NOMO-1 treated with DMSO at 0.1 percent for 48 hours (cell line): ENCODE data around the gene TTLL10.

ENCODE experiments used
- DNase-seq: peaks from one replicate; lab custom pipeline; 2025; ENCODE audit not compliant: unreplicated experiment; lab: John Stamatoyannopoulos, UW

TTLL10 gene

GRCh38 chr1:1218524-1219200 lies 45.0 kb downstream of the TTLL10 start:
- DNase-seq = no peak

DNA sequence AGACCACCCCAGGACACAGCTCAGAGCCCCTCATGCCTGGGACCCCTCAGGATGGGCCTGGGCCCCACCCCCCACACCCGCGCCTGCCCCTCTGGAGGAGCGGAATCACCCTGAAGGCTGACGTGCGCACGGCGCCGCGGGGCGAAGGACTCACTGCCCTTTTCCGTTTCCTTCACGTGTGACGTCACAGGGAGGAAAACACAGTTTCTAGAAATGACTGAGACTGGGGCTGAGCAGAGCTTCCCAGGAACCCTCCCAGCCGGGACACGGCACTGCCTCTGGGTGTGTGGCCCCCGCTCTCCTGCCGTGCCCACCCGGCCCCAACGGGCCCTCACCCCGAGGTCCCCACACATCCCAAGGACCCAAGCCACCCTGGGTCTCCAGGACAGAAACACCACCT lies 45.7 kb downstream of the TTLL10 start:
- no peak for DNase-seq

- no peak for DNase-seq
These were observed 46.5 kb downstream of the TTLL10 start for GRCh38 chr1:1220197-1220596.

DNA sequence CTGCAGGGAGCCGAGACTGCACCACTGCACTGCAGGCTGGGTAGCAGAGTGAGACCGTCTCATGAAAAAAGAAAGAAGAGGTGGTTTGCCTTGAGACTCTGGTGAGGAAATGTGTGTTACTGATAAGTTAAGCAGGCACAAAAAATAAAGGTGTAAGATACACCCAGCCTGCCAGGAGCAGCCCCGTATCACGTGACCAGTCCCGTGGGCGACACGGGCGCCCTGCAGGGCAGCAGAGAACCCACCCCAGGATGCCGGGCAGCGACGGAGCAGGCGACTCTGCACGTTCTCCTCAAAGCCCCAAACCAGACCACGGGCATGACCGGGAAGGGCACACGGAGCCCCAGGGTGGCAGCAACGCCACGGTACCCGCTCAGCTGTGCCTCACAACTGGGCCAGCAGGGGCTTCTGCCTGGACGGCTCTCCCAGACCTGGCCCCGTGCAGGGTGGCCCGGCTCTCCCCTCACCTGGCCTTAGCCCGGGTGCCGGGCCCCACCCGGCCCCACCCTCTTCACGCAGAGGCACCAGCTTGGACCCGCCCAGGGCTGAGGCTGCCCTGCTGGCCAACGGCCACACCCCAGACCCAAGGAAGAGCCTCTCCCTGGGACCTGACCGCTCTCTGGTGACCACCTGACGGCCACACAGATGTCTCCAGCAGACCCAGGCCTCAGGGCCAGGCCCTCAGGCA lies 48.4 kb downstream of the TTLL10 start:
- DNase-seq = no peak

- no peak for DNase-seq
These were observed 49.0 kb downstream of the TTLL10 start for GRCh38 chr1:1222575-1223225.

DNA sequence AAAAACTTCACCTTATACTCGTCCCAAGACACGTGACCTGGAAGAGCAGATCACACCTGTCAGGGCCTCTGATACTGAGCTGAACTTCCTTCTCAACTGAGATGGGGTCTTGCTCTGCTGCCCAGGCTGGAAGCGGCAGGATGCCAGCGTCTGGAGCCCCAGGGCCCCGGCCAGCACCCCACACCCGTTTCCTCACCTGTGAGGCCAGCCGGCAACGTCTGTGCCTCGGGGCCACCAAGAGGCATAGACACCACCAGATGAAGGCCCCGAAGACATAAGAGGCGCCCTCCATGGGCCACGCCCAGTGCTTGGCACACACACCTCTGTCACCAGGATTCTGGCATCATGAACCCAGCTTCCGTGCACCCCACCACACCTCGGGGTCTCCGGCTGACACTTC lies 49.6 kb downstream of the TTLL10 start:
- no peak for DNase-seq

DNA sequence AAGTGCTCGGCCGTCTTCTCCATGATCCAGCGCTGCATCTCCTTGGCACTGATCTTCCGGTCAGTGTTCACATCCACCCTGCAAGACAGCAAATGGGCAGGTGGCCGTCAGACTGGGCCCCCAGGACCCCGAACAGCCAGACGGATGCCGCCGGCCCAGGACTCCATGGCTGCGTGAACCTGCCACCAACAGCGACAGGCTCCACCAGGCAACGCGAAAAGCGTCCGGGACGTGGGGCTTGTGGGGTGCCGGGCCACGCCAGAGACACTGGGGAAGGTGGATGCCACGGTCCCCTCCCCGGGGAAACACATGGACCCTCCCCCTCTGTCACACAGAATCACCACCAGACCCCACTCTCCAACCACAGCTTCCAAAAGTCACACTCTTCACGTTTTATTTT lies 50.2 kb downstream of the TTLL10 start:
- no peak for DNase-seq

DNA sequence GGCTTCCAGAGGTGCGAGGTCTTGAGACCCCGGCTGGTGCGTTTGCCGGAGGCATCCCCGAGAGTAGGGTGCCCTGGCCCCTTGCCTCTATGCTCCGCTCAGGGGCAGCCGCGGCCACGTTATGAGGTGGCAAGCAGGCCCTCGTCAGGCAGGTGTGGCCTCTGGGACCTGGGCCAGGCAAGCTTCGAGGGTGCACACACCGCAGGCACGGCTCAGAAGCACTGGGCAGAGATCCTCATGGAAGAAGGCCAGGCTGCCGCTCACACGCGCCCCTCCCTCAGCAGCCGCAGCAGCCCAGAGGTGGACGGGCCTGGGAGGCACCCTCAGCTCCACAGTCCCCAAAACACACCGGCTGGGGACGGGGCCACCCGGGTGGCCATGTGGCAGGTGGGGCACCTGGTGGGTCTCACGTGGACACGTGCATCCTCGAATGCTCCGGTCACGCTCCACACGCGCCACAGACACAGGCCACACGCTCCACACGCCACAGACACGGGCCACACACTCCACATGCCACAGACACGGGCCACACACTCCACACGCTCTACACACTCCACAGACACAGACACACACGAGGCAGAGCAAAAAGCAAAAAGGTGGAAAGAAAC lies 51.7 kb downstream of the TTLL10 start:
- DNase-seq = no peak

DNA sequence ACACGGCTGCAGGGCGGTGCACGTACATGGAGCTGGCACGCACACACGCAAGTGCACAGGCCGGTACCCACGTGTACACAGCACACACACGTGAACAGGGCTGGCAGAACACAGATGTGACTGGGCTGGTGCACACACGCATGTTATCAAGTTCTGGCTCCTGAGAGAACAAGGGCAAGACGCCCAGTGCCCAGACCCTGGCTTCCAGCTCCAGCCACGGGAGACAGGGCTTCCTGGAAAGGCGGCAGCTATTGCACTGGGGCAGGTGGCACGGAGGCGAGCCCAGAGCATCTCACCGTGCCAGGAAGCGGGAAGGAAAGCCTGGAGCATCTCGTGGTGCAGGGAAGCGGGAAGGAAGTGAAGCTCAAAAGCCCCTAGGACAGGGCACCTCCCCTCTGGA lies 52.2 kb downstream of the TTLL10 start:
- DNase-seq = no peak

- DNase-seq = no peak
These were observed 53.1 kb downstream of the TTLL10 start for GRCh38 chr1:1226566-1227362.

DNA sequence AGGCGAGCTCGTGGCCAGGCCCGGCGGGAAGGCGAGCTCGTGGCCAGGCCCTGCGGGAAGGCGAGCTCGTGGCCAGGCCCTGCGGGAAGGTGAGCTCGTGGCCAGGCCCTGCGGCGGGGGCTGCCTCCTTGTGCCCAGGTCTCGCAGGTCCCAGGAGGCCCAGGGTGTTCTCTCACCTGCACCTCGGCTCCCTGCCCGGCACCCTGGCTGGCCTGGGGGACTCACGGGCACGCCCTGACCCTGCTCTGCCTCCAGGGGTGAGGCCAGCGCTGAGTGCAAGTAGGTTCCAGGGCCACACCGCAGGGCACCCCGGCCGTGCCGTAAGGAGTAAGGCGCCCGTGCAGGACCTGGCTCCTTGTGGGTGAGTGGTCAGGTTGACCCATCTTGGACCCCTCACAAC lies 53.7 kb downstream of the TTLL10 start:
- DNase-seq = no peak

DNA sequence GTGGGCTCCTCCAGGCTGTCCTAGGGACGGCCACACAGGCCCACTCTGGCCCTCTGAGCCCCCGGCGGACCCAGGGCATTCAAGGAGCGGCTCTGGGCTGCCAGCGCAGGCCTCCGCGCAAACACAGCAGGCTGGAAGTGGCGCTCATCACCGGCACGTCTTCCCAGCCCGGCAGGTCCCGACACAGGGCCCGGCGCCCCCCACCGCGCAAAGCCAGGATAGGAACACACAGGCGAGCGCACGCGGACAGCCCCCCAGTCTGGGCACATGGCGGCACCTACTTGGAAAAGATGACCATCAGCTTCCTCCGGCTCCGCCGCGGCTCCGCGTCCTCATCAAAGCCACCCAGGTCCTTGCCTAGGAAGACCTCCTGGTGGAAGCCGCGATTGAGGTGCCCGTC lies 54.5 kb downstream of the TTLL10 start:
- DNase-seq = no peak

DNA sequence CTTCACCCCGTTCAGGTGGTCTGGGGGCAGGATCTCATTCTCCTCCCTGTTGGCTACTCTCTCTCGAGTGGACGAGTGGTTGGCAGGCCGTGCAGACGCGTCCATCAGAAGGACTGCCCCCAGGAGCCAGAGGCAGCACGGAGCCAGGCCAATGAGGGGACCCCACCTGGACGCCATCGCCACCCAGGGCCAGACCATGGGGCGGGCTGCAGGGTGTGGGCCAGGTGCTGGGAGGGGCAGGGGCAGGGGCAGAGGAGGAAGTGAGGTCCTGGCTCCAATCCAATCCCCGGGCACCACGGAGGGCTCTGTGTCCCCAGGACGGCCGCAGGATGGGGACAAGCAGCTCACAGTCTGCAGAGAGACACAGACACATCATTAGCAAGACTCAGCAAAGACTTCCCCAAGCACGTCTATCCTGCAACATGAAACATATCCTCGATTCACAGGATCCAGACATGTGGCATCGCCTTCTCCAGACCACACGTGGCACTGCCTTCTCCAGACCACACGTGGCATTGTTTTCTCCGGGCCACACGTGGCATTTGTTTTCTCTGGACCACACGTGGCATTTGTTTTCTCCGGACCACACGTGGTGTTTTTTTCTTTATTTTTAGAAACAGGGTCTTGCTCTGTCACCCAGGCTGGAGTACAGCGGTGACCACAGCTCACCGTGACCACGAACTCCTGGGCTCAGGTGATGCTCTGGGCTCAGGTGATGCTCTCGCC lies 55.1 kb downstream of the TTLL10 start:
- DNase-seq = no peak

GRCh38 chr1:1229770-1230169 lies 56.1 kb downstream of the TTLL10 start:
- no peak for DNase-seq

- peak; percentile 26 for DNase-seq
These were observed 57.1 kb downstream of the TTLL10 start for GRCh38 chr1:1230656-1231399.

DNA sequence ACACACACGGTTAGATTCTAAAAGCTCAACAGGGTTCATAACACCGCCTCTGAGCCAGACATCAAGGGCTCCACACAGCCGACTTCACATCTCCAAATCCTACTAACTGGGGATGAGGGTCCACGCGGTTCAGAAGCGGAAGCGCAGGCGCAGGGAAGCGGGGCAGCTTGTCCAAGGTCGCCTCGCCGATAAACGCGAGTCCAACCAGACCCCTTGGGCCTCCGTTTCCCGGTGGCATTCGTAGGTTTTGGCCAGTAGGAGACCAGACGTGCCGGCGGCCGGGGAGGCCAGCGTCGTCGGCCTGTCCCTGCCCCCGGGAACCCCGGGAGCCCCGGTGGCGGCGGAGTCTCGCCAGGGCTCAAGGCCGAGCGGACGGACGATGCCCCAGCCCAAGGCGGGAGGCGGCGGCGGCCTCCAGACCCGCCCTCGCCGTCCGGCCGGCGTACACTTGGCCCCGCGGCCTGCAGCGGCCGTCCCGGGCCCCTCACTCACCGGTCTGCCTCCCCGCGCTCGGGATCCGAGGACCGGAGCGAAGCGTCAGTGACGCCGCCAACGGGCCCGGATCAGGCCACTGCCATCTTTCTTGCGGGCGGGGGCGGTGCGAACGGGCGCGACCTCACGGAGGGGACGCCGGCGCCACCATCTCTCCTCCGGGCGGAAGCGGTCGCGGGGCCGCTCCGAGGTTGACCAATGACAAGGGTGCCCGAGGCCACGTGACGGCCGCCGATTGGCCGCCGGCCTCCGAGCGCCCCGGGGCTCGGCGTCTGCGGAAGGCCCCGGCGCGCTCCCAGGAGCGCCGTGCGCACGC lies 57.9 kb downstream of the TTLL10 start, which contains the start of gene SDF4:
SDF4 (minus strand) TSS at position 602 of the 808 bp plus-strand sequence. CDS start 3,229 bp downstream, outside the sequence.
- peak; percentile 92 for DNase-seq

- no peak for DNase-seq
These were observed 58.6 kb downstream of the TTLL10 start, which contains the start of gene B3GALT6 for GRCh38 chr1:1232208-1232795. Gene B3GALT6, plus strand, starts transcription at chr1:1232237. Its CDS starts 42 bp downstream, at chr1:1232279.
